HG03025 (cell line): ENCODE results near the gene SVOP.
"Not testable (repeated sequence)": the region's sequence is repeated elsewhere in the genome, so short reads cannot be mapped to it uniquely, and the experiment has no call there.

ENCODE experiments used
- ATAC-seq: cut with Tn5 transposase; IDR thresholded peaks from one replicate; pipeline ENCODE4 v1.9.1; 2021; ENCODE audit warnings: mild to moderate bottlenecking, moderate library complexity; ENCODE audit not compliant: unreplicated experiment, low FRiP score

The SVOP gene

GRCh38 chr12:109020796-109021380 is at the start of gene SVOP:
Gene SVOP (minus strand): TSS chr12:109021068. CDS start chr12:109020868, 200 bp downstream.
- ATAC-seq = no peak

- no peak for ATAC-seq
Measured at GRCh38 chr12:109069307-109070271, 48.7 kb upstream of the SVOP start.

GRCh38 chr12:109065853-109066193 is 45.0 kb upstream of the SVOP start:
- no peak for ATAC-seq

GRCh38 chr12:109065154-109065852 is 44.4 kb upstream of the SVOP start:
- ATAC-seq = no peak

GRCh38 chr12:109064143-109064542 is 43.3 kb upstream of the SVOP start:
- no peak for ATAC-seq

GRCh38 chr12:109058773-109059172 is 37.9 kb upstream of the SVOP start:
- ATAC-seq = no peak

- no peak for ATAC-seq
Measured at GRCh38 chr12:109057376-109057775, 36.5 kb upstream of the SVOP start.

- ATAC-seq = no peak
Measured at GRCh38 chr12:109056891-109057290, 36.0 kb upstream of the SVOP start.

- no peak for ATAC-seq
Measured at GRCh38 chr12:109054520-109054919, 33.7 kb upstream of the SVOP start.

- not testable (repeated sequence) for ATAC-seq
Measured at GRCh38 chr12:109054124-109054513, 33.3 kb upstream of the SVOP start.

GRCh38 chr12:109053382-109054123 is 32.7 kb upstream of the SVOP start:
- ATAC-seq = no peak

GRCh38 chr12:109052414-109053323 is 31.8 kb upstream of the SVOP start, which contains the start of gene USP30:
Gene USP30 (plus strand): TSS chr12:109052576. CDS start chr12:109052679, 103 bp downstream.
- peak; percentile 79 for ATAC-seq

GRCh38 chr12:109052097-109052413 is 31.2 kb upstream of the SVOP start:
- no peak for ATAC-seq

GRCh38 chr12:109049794-109050193 is 28.9 kb upstream of the SVOP start:
- ATAC-seq = not testable (repeated sequence)

- not testable (repeated sequence) for ATAC-seq
Measured at GRCh38 chr12:109048706-109049105, 27.8 kb upstream of the SVOP start.

GRCh38 chr12:109047081-109047805 is 26.4 kb upstream of the SVOP start:
- ATAC-seq = no peak

GRCh38 chr12:109044241-109044640 is 23.4 kb upstream of the SVOP start:
- ATAC-seq = no peak

- no peak for ATAC-seq
Measured at GRCh38 chr12:109036975-109037374, 16.1 kb upstream of the SVOP start.
